HFF-Myc (cell line): ENCODE data around the gene DYNAP.

Experiments used
- DNase-seq: peaks from one replicate; pipeline ENCODE4 v3.0.0-alpha.2; 2011; ENCODE audit warnings: low read depth; ENCODE audit errors: extremely low read depth
- H3K4me3 ChIP-seq: replicated peaks from 2 replicates; pipeline ENCODE4 v1.5.1; 2011; ENCODE audit warnings: low read depth, mild to moderate bottlenecking, control low read depth, low read length
- TF ChIP-seq, protein P1 (sequence below): IDR thresholded peaks from 2 replicates; pipeline ENCODE4 v1.5.1; 2012; ENCODE audit warnings: mild to moderate bottlenecking, low read depth, low read length, control low read depth; ENCODE audit errors: missing control alignments

DYNAP gene

GRCh38 chr18:54561706-54562267 lies 29.3 kb upstream of the DYNAP start:
- no peak for DNase-seq
- no peak overlapping the region for H3K4me3 ChIP-seq
- TF ChIP-seq, protein P1, sequence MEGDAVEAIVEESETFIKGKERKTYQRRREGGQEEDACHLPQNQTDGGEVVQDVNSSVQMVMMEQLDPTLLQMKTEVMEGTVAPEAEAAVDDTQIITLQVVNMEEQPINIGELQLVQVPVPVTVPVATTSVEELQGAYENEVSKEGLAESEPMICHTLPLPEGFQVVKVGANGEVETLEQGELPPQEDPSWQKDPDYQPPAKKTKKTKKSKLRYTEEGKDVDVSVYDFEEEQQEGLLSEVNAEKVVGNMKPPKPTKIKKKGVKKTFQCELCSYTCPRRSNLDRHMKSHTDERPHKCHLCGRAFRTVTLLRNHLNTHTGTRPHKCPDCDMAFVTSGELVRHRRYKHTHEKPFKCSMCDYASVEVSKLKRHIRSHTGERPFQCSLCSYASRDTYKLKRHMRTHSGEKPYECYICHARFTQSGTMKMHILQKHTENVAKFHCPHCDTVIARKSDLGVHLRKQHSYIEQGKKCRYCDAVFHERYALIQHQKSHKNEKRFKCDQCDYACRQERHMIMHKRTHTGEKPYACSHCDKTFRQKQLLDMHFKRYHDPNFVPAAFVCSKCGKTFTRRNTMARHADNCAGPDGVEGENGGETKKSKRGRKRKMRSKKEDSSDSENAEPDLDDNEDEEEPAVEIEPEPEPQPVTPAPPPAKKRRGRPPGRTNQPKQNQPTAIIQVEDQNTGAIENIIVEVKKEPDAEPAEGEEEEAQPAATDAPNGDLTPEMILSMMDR = no peak

DNA sequence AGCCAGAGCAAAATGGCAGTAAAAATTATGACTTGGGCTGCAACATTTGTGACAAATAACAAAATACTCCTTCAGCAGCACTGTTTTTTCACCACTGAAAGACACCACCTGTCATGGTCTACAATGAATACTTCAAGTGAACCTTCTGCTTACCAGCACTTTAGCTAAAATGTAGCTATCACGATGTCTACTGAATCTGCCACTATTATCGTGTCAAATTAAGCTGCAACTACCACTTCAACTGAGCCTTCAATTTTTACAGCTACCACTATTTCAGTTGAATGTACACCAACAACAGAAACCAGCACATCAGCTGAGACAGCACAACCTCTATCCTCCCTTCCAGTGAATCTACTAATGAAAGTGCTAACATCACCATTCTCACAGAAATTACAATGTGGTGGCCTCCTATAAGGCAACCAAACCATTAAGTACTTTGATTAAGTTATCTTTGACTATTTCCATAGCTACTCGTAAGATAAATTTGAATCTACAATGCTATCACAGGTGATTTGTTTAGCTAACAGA lies 10.8 kb upstream of the DYNAP start:
- no peak overlapping the region for H3K4me3 ChIP-seq
- TF ChIP-seq, protein P1 = no peak

DNA sequence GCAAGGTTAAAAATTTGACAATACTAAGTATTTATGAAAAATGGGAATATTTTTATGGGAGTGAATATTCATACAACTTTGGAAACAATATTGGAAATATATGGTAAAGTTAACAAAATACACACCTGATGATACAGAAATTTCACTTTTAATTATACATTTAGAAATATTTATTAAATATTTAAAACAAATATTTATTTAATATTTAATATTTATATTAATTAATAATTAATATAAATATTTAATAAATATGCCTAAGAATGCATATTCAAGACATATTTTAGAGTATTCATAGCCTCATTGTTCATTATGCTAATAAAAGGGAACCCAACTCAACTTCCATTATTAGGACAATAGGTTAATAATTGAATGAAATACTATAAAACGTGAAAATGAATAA lies 7.0 kb upstream of the DYNAP start:
- DNase-seq = no peak
- TF ChIP-seq, protein P1 = no peak

More for the DNA sequence above, 10.8 kb upstream of the DYNAP start:
- DNase-seq = no peak

DNA sequence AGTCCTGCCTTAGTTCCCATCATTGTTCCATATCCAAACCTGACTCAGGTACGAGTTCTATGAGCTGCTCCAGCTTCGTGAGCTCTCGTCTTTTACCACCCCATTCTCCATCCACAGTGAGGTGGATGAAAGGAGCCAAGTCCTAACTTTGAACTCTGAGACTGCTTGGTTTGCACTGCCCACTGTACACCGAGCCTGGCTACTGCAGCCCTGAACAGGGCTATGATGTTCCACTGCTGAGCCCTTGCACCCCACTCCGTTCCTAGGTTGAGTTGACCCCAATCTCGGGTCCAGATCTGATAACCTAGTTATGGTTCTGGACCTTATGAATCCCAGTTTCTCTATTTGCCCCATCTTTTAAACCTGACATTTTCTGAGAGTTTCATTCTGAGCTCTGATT lies 5.3 kb upstream of the DYNAP start:
- H3K4me3 ChIP-seq = no peak overlapping the region
- DNase-seq = no peak
- TF ChIP-seq, protein P1 = no peak

More for the DNA sequence above, 7.0 kb upstream of the DYNAP start:
- H3K4me3 ChIP-seq = no peak overlapping the region

GRCh38 chr18:54604211-54604610 lies 13.2 kb downstream of the DYNAP start:
- H3K4me3 ChIP-seq = no peak overlapping the region
- DNase-seq = no peak
- TF ChIP-seq, protein P1 = no peak

- no peak overlapping the region for H3K4me3 ChIP-seq
- TF ChIP-seq, protein P1 = no peak
- no peak for DNase-seq
Observed at GRCh38 chr18:54606835-54607212, 15.8 kb downstream of the DYNAP start.
